A549 (cell line): Measurements from ENCODE around the gene TJP3. TPM values are rescaled to one million over a fixed set of nuclear protein-coding genes. Genes with fewer than 3 reads are reported as not detected.

Experiments
- ATAC-seq, 2 experiments: fragments of 200-7000 bp in 1 of 2; fragments of >200 bp in 1 of 2; cut with Nextera tagmentation in 1 of 2; cut with Tn5 transposase in 1 of 2; 3 replicates each; pipeline versions ENCODE4 v1.8.0 to v1.9.1; 2018 to 2020; ENCODE audit warnings: mild to moderate bottlenecking in 1 of 2, moderate library complexity in 1 of 2
- CTCF ChIA-PET: fragments of 300-600 bp; sonication (Branson Sonifier 250); formaldehyde crosslinking; extraction: SDS; loops from one replicate; lab custom pipeline; 2021; ENCODE audit warnings: antibody characterized with exemption, inconsistent platforms; lab: Yijun Ruan, JAX
- POLR2A ChIA-PET: fragments of 350-600 bp; formaldehyde crosslinking; extraction: SDS; loops from one replicate; lab custom pipeline; 2021; ENCODE audit warnings: antibody characterized with exemption, inconsistent platforms; lab: Yijun Ruan, JAX
- DNase-seq, 2 experiments: peaks; one replicate each; pipeline versions ENCODE4 v3.0.0 to v3.0.0-alpha.2; 2011 to 2016; ENCODE audit warnings: low read depth in 1 of 2, low spot score in 1 of 2
- FAIRE-seq: peaks from 2 replicates; lab custom pipeline; 2011; peaks lifted over from hg19 to GRCh38; lab: Jason Lieb, UNC
- H3K27ac ChIP-seq, 2 experiments: fragments of >200 bp; sonication (Bioruptor Twin); formaldehyde crosslinking; 3 replicates each; pipeline ENCODE4 v1.5.1; 2016 to 2017
- H3K4me1 ChIP-seq: fragments of >200 bp; sonication (Bioruptor Twin); formaldehyde crosslinking; 3 replicates; pipeline ENCODE4 v1.6.1; 2016
- H3K4me2 ChIP-seq: fragments of >200 bp; sonication (Bioruptor Twin); formaldehyde crosslinking; 3 replicates; pipeline ENCODE4 v1.6.1; 2016
- H3K4me3 ChIP-seq: fragments of >200 bp; sonication (Bioruptor Twin); formaldehyde crosslinking; 3 replicates; pipeline ENCODE4 v1.5.1; 2016
- H3K9me3 ChIP-seq: fragments of >200 bp; sonication (Bioruptor Twin); formaldehyde crosslinking; 3 replicates; pipeline ENCODE4 v1.6.1; 2016
- CBX2 ChIP-seq: fragments of 200-600 bp; sonication (generic); IDR thresholded peaks from 2 replicates; pipeline ENCODE4 v1.6.1; 2016; ENCODE audit warnings: low read depth, mild to moderate bottlenecking, borderline replicate concordance
- FOSL2 ChIP-seq, 2 experiments: fragments of 450-650 bp in 1 of 2; fragments of >200 bp in 1 of 2; sonication (Bioruptor Twin) in 1 of 2; formaldehyde crosslinking; IDR thresholded peaks; 2 replicates each; pipeline versions ENCODE4 v1.5.0 to v1.6.1; 2016 to 2020; ENCODE audit warnings: mild to moderate bottlenecking in 1 of 2, moderate library complexity in 1 of 2
- FOXS1 ChIP-seq: fragments of 250-450 bp; sonication (Bioruptor Pico); IDR thresholded peaks from 2 replicates; pipeline ENCODE4 v1.5.0; 2020; ENCODE audit warnings: mild to moderate bottlenecking, moderate library complexity
- GATA3 ChIP-seq: IDR thresholded peaks from 2 replicates; pipeline ENCODE4 v1.6.1; 2012; ENCODE audit warnings: borderline replicate concordance
- HDAC2 ChIP-seq: fragments of 200-600 bp; sonication (generic); IDR thresholded peaks from 2 replicates; pipeline ENCODE4 v1.6.1; 2016
- HEYL ChIP-seq: fragments of 250-450 bp; sonication (Bioruptor Pico); IDR thresholded peaks from 2 replicates; pipeline ENCODE4 v1.8.0; 2021; ENCODE audit warnings: mild to moderate bottlenecking, moderate library complexity
- HOXA7 ChIP-seq: fragments of 250-450 bp; sonication (Bioruptor Pico); IDR thresholded peaks from 2 replicates; pipeline ENCODE4 v1.5.0; 2020; ENCODE audit warnings: mild to moderate bottlenecking, moderate library complexity
- HOXB5 ChIP-seq: fragments of 250-450 bp; sonication (Bioruptor Pico); IDR thresholded peaks from 2 replicates; pipeline ENCODE4 v1.5.0; 2020; ENCODE audit warnings: mild to moderate bottlenecking, moderate library complexity
- KDM1A ChIP-seq: fragments of 200-600 bp; sonication (generic); IDR thresholded peaks from 2 replicates; pipeline ENCODE4 v1.6.1; 2016; ENCODE audit warnings: low read depth, mild to moderate bottlenecking
- NPAS2 ChIP-seq: fragments of 250-450 bp; sonication (Bioruptor Pico); IDR thresholded peaks from 2 replicates; pipeline ENCODE4 v1.8.0; 2022; ENCODE audit warnings: mild to moderate bottlenecking, moderate library complexity, borderline replicate concordance
- NR3C1 ChIP-seq: fragments of >200 bp; sonication (Bioruptor Twin); formaldehyde crosslinking; IDR thresholded peaks from 3 replicates; pipeline ENCODE4 v1.6.1; 2017
- PHF8 ChIP-seq: fragments of 200-600 bp; sonication (generic); IDR thresholded peaks from 2 replicates; pipeline ENCODE4 v1.6.1; 2016; ENCODE audit warnings: low read depth, mild to moderate bottlenecking, antibody characterized with exemption, moderate library complexity, borderline replicate concordance
- RCOR1 ChIP-seq: fragments of 150-350 bp; IDR thresholded peaks from 2 replicates; pipeline ENCODE4 v1.6.1; 2014; ENCODE audit warnings: antibody characterized with exemption, low read length, low read depth
- TFCP2L1 ChIP-seq: fragments of 250-450 bp; sonication (Bioruptor Pico); IDR thresholded peaks from 2 replicates; pipeline ENCODE4 v1.5.0; 2021; ENCODE audit warnings: mild to moderate bottlenecking
- TP53 ChIP-seq: fragments of 250-450 bp; sonication (Bioruptor Pico); IDR thresholded peaks from 2 replicates; pipeline ENCODE4 v1.5.0; 2021; ENCODE audit warnings: mild to moderate bottlenecking, moderate library complexity
- USF2 ChIP-seq: fragments of 450-650 bp; IDR thresholded peaks from 2 replicates; pipeline ENCODE4 v1.6.1; 2014; ENCODE audit warnings: antibody characterized with exemption
- ZFP36 ChIP-seq: fragments of 450-650 bp; IDR thresholded peaks from 2 replicates; pipeline ENCODE4 v1.6.1; 2014; ENCODE audit warnings: borderline replicate concordance; ENCODE audit not compliant: partially characterized antibody
- whole genome bisulfite sequencing: methylation state at CpG from one replicate; pipeline ENCODE4 v1.1.6; 2017; ENCODE audit errors: missing lambda C conversion rate; 5-methylcytosine and 5-hydroxymethylcytosine counted together
- polyA plus RNA-seq, 4 experiments: library from polyadenylated mRNA; depleted of rRNA in 3 of 4; stranded (reverse); fragments of >200 nt; fragmentation: RNase III in 1 of 4; extraction: RNeasy Plus Mini Kit Qiagen cat#74134 plus additional on column Dnase treatment in 1 of 4; gene quantifications; 2 replicates in 3 of 4; 3 replicates in 1 of 4; pipeline ENCODE4 v1.2.3, GENCODE V29; 2011 to 2017
- TF ChIP-seq, protein P1 (sequence below): fragments of >200 bp; sonication (Bioruptor Twin); formaldehyde crosslinking; IDR thresholded peaks from 3 replicates; pipeline ENCODE4 v1.6.1; 2016

TJP3 gene
- polyA plus RNA-seq, 2 of the 4 experiments (the other 2 are of a cell fraction) = 1.5 to 2.3 TPM

DNA sequence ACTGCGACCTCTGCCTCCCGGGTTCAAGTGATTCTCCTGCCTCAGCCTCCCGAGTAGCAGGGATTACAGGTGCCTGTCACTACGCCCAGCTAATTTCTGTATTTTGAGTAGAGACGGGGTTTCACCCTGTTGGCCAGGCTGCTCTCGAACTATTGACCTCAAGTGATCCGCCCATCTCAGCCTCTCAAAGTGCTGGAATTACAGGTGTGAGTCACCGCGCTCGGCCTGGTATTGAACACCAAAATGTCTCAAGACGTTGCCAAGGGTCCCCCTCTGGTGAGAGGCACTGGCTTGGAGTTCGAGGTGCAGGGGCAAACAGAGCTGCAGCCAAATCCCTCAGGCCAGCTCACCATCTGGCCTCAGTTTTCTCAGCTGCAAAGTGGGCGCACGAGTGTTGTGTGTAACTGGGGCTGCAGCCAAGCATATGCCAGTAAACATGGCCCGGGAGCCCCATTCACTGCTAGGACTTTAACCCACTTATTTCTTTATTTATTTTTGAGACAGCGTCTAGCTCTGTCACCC, 8.0 kb downstream of the TJP3 start:
- ATAC-seq = no peak
- FAIRE-seq = no peak
- 61% methylated on average over 10 of the region's 16 CpGs for WGBS
- Histone ChIP-seq H3K4me3 (no peak overlapping the region), H3K4me2 (no peak overlapping the region), H3K27ac (peak overlapping the region in 1 of 2 experiments; percentile 33; a peak in 1 of 6 replicates), H3K9me3 (no peaks in the 10 kb centered on the region), H3K4me1 (peaks cover 51% of the 10 kb centered on the region)
- POLR2A ChIA-PET = no interaction called here
- TF ChIP-seq, protein P1, sequence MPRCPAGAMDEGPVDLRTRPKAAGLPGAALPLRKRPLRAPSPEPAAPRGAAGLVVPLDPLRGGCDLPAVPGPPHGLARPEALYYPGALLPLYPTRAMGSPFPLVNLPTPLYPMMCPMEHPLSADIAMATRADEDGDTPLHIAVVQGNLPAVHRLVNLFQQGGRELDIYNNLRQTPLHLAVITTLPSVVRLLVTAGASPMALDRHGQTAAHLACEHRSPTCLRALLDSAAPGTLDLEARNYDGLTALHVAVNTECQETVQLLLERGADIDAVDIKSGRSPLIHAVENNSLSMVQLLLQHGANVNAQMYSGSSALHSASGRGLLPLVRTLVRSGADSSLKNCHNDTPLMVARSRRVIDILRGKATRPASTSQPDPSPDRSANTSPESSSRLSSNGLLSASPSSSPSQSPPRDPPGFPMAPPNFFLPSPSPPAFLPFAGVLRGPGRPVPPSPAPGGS = no peak
- TF ChIP-seq CBX2 (no peak), FOSL2 (IDR thresholded peaks at IDR 0.05) (no peak), FOSL2 (CRISPR knock-in tag; IDR thresholded peaks at IDR 0.05) (peak; percentile 47), USF2 (no peak), KDM1A (peak; percentile 61), HOXB5 (CRISPR knock-in tag) (no peak), HOXA7 (no peak)
- peak in 1 of 2 experiments; percentile 51 for DNase-seq
- CTCF ChIA-PET = interaction anchor here (1.1 to 7.5 kb wide), 4 partner anchors 10 to 411 kb away, joined by 3 to 57 read pairs (median 16); partner anchors contain the start of gene TJP3

DNA sequence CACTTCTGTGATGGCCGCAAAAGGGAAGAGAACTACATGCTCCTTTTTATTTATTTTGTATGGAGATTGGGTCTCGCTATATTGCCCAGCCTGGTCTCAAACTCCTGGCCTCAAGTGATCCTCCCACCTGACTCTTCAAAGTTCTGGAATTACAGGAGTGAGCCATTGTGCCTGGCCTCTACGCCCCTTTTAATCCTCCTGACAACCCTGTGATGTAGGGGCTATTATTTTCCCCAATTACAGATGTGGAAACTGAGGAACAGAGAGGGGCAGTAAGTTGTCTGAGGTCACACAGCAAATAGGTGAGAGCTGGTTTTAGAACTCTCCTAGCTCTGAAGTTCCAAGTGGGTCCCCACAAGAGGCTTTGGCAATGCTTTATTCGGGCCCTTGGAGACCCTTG, 11.7 kb downstream of the TJP3 start:
- FAIRE-seq = no peak
- peak overlapping the region in 1 of 2 experiments; percentile 77; a peak in 3 of 6 replicates for H3K27ac ChIP-seq
- ATAC-seq = no peak
- no peak for DNase-seq
- no peaks in the 10 kb centered on the region for H3K9me3 ChIP-seq
- CTCF ChIA-PET = interaction anchor here (0.7 to 7.5 kb wide), 8 partner anchors 14 to 770 kb away, joined by 3 to 57 read pairs (median 4); partner anchors contain the start of genes MRPL54, PIP5K1C and TJP3
- WGBS = 82% methylated on average over 4 of the region's 4 CpGs
- no peak overlapping the region for H3K4me3 ChIP-seq
- H3K4me1 ChIP-seq = peaks cover 32% of the 10 kb centered on the region
- no peak for TF ChIP-seq FOXS1 (CRISPR knock-in tag)
- peak; percentile 3 for TF ChIP-seq ZFP36
- TF ChIP-seq GATA3 = no peak
- no peak for TF ChIP-seq TP53 (CRISPR knock-in tag)
- H3K4me2 ChIP-seq = no peak overlapping the region
- POLR2A ChIA-PET = no interaction called here

DNA sequence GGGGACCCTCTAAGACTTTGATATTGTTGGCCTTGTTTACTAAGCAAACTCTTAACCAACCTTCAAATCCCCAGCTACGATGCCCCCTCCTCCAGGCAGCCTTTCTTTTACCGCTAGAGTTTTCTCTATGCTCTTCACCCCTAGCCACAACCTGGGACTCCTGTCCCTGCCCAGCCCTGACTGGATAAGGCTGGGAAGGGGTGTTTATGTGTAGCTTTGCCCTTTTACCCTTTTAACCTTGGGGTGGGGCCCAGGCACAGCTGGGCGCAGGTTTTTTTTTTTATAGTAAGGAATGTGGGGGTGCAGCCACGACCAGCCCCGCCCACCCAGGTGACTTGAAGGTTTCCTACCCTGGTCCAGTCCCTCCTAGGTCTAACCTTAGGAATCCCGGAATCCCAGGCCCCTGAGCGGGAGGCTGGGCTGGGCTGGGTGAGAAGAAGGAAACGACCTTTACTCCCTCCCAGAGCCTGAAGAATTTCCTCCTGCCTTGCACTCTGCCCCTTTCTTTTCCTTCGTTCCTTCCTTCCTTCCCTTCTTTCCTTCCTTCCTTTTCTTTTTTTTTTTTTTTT, 12.2 kb downstream of the TJP3 start:
- no peaks in the 10 kb centered on the region for H3K9me3 ChIP-seq
- H3K4me1 ChIP-seq = peaks cover 32% of the 10 kb centered on the region
- peak overlapping the region; percentile 89 for H3K4me2 ChIP-seq
- TF ChIP-seq RCOR1 (no peak), NPAS2 (CRISPR knock-in tag) (no peak), HOXA7 (no peak), TFCP2L1 (CRISPR knock-in tag) (no peak), HDAC2 (no peak), NR3C1 (no peak), PHF8 (no peak), ZFP36 (peak; percentile 35), HEYL (CRISPR knock-in tag) (no peak)
- DNase-seq = peak in 1 of 2 experiments; percentile 58
- CTCF ChIA-PET = interaction anchor here (0.7 to 7.5 kb wide), 7 partner anchors 14 to 770 kb away, joined by 3 to 57 read pairs (median 4); partner anchors contain the start of genes MRPL54, PIP5K1C and TJP3
- FAIRE-seq = no peak
- POLR2A ChIA-PET = no interaction called here
- 15% methylated on average over 9 of the region's 9 CpGs for WGBS
- no peak overlapping the region for H3K4me3 ChIP-seq
- peak; percentile 49 to 60; a peak in 3 of 6 replicates for ATAC-seq
- peak overlapping the region in 1 of 2 experiments; percentile 77; a peak in 3 of 6 replicates for H3K27ac ChIP-seq
